GM18498 (cell line): ENCODE results near the gene CFAP100.

Source experiments
- ATAC-seq: cut with Tn5 transposase; IDR thresholded peaks from one replicate; pipeline ENCODE4 v1.9.1; 2021; ENCODE audit warnings: mild to moderate bottlenecking, moderate library complexity; ENCODE audit not compliant: unreplicated experiment

The CFAP100 gene

GRCh38 chr3:126475413-126476114 lies 80.9 kb downstream of the CFAP100 start, which contains the start of gene ZXDC:
Gene ZXDC (minus strand): TSS chr3:126475891. CDS start chr3:126475865, 26 bp downstream.
- peak; percentile 86 for ATAC-seq

- ATAC-seq: peak; percentile 29
These were observed 81.7 kb downstream of the CFAP100 start for GRCh38 chr3:126476166-126477060.

- ATAC-seq: no peak
These were observed 82.3 kb downstream of the CFAP100 start for GRCh38 chr3:126477061-126477380.

- no peak for ATAC-seq
These were observed 84.0 kb downstream of the CFAP100 start for GRCh38 chr3:126478581-126479310.

GRCh38 chr3:126479642-126480041 lies 84.9 kb downstream of the CFAP100 start:
- no peak for ATAC-seq

- no peak for ATAC-seq
These were observed 85.5 kb downstream of the CFAP100 start for GRCh38 chr3:126480206-126480605.

GRCh38 chr3:126480861-126481260 lies 86.2 kb downstream of the CFAP100 start:
- ATAC-seq: no peak

- ATAC-seq: no peak
These were observed 87.2 kb downstream of the CFAP100 start for GRCh38 chr3:126481808-126482502.

GRCh38 chr3:126482503-126483255 lies 88.0 kb downstream of the CFAP100 start:
- ATAC-seq: no peak

GRCh38 chr3:126483321-126483761 lies 88.6 kb downstream of the CFAP100 start:
- ATAC-seq: no peak

- ATAC-seq: no peak
These were observed 89.4 kb downstream of the CFAP100 start for GRCh38 chr3:126484148-126484547.

- ATAC-seq: no peak
These were observed 90.0 kb downstream of the CFAP100 start for GRCh38 chr3:126484662-126485061.

GRCh38 chr3:126485176-126485897 lies 90.6 kb downstream of the CFAP100 start:
- ATAC-seq: no peak

GRCh38 chr3:126485956-126486355 lies 91.2 kb downstream of the CFAP100 start:
- no peak for ATAC-seq
